ENCODE data around the gene APOL6.

Gene APOL6

GRCh38 chr22:35634943-35635540 lies 13.2 kb upstream of the APOL6 start:
- H3K4me3 ChIP-seq (ENCODE audit: low read length): no peak overlapping the region
- TF ChIP-seq CTCF (IDR thresholded peaks at IDR 0.05; ENCODE audit: insufficient read depth, low read depth, low read length, missing control alignments): no peak
- no peak for DNase-seq (ENCODE audit: low read depth)

GRCh38 chr22:35637254-35637653 lies 11.0 kb upstream of the APOL6 start:
- no peak for TF ChIP-seq CTCF (IDR thresholded peaks at IDR 0.05; ENCODE audit: insufficient read depth, low read depth, low read length, missing control alignments)
- no peak for DNase-seq (ENCODE audit: low read depth)
- no peak overlapping the region for H3K4me3 ChIP-seq (ENCODE audit: low read length)

GRCh38 chr22:35638001-35638400 lies 10.2 kb upstream of the APOL6 start:
- no peak for TF ChIP-seq CTCF (IDR thresholded peaks at IDR 0.05; ENCODE audit: insufficient read depth, low read depth, low read length, missing control alignments)
- H3K4me3 ChIP-seq (ENCODE audit: low read length): no peak overlapping the region
- DNase-seq (ENCODE audit: low read depth): no peak

GRCh38 chr22:35638410-35638809 lies 9.8 kb upstream of the APOL6 start:
- no peak for DNase-seq (ENCODE audit: low read depth)
- TF ChIP-seq CTCF (IDR thresholded peaks at IDR 0.05; ENCODE audit: insufficient read depth, low read depth, low read length, missing control alignments): no peak
- H3K4me3 ChIP-seq (ENCODE audit: low read length): no peak overlapping the region

GRCh38 chr22:35641494-35642120 lies 6.6 kb upstream of the APOL6 start:
- no peak for DNase-seq (ENCODE audit: low read depth)
- TF ChIP-seq CTCF (IDR thresholded peaks at IDR 0.05; ENCODE audit: insufficient read depth, low read depth, low read length, missing control alignments): no peak
- H3K4me3 ChIP-seq (ENCODE audit: low read length): no peak overlapping the region

GRCh38 chr22:35642305-35642741 lies 5.9 kb upstream of the APOL6 start:
- H3K4me3 ChIP-seq (ENCODE audit: low read length): no peak overlapping the region
- TF ChIP-seq CTCF (IDR thresholded peaks at IDR 0.05; ENCODE audit: insufficient read depth, low read depth, low read length, missing control alignments): no peak
- DNase-seq (ENCODE audit: low read depth): no peak

GRCh38 chr22:35643991-35644390 lies 4.3 kb upstream of the APOL6 start:
- DNase-seq (ENCODE audit: low read depth): peak; percentile 54
- no peak overlapping the region for H3K4me3 ChIP-seq (ENCODE audit: low read length)
- TF ChIP-seq CTCF (IDR thresholded peaks at IDR 0.05; ENCODE audit: insufficient read depth, low read depth, low read length, missing control alignments): no peak

Measured in epithelial cell of esophagus (primary cell).